Effector CD8-positive, alpha-beta T cell (primary cell): ENCODE results near the gene FOXJ3.

Source experiments
- DNase-seq: peaks from one replicate; lab custom pipeline; 2025; lab: John Stamatoyannopoulos, UW

The FOXJ3 gene

DNA sequence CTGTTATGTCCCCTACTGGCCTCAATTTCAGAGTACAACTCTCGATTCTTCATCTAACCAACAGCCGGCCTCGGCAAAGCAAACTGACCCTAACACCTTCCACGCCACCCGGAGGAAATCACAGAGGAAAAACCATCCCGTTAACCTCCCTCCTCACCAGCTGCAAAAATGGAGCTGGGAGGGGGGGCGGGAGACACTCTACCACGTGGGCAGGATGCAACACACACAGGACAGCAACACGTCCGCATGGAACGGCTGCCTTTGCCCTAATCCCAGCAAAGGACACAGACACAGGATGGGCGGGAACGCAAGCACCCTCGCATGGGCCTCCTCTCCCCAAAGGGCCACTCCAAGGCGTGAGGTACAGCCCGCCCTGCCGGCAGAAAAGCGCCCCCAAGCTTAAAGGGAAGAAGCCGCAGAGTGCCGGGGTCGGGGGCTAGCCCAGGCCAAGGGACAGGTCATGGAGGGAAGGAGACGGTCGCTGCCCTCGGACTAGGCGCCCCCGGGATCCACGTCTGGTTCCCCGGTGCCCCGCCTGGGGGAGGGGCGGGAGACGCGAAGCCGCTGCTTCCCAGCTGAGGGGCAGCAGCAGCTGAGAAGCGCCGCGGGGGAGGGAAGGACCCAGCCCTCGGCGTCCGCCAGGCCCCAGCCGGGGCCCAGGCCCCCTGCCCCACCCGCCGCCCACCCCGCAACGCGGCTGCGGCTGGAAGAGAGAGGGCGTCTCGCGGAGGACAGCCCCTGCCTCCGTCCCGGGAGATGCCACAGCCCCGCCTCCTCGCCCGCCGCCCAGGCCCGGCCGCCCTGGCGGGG, 590 bp downstream of the FOXJ3 start:
- peak; percentile 36 for DNase-seq

GRCh38 chr1:42333662-42334239, 1.3 kb downstream of the FOXJ3 start:
- no peak for DNase-seq

DNA sequence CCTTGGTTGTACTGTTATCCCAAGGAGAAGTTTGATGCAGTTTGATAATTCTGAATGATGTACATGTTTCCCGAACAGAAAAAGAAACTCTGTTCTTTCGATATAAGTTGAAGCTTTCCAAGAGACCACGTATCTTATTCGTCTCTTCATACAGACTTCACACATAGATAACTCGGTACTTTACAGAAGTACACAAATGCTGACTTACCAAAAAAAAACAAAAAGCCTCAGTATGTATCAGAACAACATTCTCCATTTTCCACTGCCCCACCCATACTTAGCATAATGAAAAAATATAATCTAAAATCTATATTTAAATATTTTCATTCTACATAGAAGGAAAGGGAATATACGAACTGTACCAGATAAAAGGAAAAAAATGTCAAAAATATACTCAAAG, 2.2 kb downstream of the FOXJ3 start:
- no peak for DNase-seq

- DNase-seq: no peak
Observed at GRCh38 chr1:42330215-42330614, 4.8 kb downstream of the FOXJ3 start.

- no peak for DNase-seq
Observed at GRCh38 chr1:42328916-42329496, 6.0 kb downstream of the FOXJ3 start.

DNA sequence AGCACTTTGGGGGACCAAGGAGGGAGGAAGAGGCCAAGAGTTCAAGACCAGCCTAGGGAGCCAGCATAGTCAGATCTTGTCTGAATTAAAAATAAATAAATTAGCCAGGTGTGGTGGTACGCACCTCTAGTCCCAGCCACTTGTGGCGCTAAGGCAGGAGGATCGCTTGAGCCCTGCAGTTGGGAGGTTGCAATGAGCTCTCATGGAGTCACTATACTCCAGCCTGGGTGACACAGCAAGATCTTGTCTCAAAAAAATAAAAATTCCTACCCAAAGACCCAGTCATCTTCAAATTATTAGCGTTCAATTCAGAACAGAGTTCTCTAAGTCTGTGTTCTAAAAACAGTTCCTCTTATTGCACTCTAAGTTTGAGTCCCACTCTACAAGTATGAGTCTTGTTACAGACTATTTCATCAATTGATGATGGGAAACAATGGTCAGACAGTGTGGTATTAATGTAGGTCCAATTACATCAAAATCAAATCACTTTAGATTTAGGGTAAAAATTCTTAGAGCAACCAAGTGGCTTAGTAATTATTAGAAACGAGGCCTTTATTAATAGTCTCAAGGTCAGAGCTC, 6.9 kb downstream of the FOXJ3 start:
- DNase-seq: no peak

GRCh38 chr1:42325014-42325402, 10.0 kb downstream of the FOXJ3 start:
- DNase-seq: no peak

DNA sequence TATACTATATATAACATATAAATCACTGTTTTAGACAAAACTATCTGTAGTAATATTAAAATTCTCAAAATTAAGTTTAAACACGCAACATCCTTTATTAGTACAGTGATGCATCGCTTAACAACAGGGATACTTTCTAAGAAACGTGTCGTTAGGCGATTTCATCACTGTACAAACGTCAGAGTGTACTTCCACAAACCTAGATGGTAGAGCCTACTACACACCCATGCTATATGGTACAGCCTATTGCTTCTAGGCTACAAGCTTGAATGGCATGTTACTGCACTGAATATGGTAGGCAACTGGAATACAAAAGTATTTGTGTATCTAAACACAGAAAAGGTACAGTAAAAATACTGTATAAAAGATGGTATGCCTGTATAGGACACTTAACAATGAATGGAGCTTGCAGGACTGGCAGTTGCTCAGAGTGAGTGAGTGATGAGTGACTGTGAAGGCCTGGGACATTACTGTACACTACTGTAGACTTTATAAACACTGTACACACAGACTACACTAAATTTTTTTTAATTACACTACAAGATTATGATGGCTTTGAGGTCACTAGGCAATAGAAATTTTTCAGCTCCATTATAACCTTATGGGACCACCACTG, 10.5 kb downstream of the FOXJ3 start:
- no peak for DNase-seq

DNA sequence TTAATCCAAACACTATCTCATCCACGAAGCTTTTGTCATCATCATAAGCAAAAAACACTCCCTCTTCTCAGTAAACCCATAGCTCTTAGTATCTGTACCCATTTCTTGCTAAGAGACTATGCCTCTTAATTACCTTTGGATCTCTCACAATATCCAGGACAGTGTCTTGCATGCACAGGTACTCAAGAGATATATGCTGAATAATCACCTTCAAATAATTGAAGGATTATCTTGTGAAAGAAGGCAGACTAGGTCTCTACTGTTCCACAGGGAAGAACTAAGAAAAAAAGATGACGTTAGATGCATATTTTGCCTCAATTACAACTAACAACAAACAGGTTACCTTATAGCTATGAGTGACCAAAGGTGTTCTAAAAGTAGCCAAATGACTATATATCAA, 11.5 kb downstream of the FOXJ3 start:
- DNase-seq: no peak

GRCh38 chr1:42322577-42322976, 12.5 kb downstream of the FOXJ3 start:
- DNase-seq: no peak

- no peak for DNase-seq
Observed at GRCh38 chr1:42321731-42322130, 13.3 kb downstream of the FOXJ3 start.

GRCh38 chr1:42320708-42321107, 14.3 kb downstream of the FOXJ3 start:
- DNase-seq: no peak

- DNase-seq: peak; percentile 15
Observed at GRCh38 chr1:42319871-42320484, 15.1 kb downstream of the FOXJ3 start.

DNA sequence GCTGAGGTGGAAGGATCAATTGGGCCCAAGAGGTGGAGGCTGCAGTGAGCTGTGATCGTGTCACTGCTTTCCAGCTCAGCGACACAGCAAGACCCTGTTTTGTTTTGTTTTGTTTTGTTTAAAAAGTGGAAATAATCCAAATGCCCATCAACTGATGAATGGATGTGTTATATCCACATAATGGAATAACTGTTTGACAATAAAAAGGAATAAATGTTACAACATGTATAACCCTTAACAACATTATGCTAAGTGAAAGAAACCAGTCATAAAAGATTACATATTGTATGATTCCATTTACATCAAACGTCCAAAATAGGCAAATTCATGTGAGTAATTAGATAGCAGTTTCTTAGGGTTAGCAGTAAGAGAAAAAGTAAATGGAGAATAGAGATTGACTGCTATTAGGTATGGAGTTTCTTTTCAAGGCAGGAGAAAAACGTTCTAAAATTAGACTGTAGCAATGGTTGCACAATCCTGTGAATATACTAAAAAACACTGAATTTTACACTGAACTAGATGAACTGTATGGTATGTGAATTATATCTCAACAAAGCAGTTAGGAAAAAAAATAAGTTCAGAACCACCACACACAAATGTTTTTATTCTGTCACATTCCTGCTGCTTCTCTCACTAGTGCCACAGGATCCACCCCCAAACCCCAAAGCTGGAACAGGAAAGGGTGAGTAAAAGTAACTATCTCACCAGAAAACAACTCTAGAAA, 15.7 kb downstream of the FOXJ3 start:
- DNase-seq: no peak

DNA sequence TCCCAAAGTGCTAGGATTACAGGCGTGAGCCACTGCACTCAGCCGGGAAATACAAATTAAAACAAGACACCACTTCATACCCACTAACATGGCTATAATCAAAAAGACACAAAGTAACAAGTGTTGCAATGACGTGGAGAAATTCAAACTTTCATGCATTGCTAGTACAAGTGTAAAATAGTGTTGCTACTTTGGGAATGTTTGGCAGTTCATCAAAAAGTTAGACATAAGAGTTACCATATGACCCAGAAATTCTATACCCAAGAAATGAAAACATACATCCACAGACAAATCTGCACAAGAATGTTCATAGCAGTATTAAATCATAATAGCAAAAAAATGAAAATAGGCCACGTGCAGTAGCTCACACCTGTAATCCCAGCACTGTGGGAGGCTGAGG, 16.4 kb downstream of the FOXJ3 start:
- no peak for DNase-seq

- DNase-seq: no peak
Observed at GRCh38 chr1:42317308-42317707, 17.7 kb downstream of the FOXJ3 start.

- no peak for DNase-seq
Observed at GRCh38 chr1:42316292-42316691, 18.7 kb downstream of the FOXJ3 start.

GRCh38 chr1:42315500-42315899, 19.5 kb downstream of the FOXJ3 start:
- no peak for DNase-seq

DNA sequence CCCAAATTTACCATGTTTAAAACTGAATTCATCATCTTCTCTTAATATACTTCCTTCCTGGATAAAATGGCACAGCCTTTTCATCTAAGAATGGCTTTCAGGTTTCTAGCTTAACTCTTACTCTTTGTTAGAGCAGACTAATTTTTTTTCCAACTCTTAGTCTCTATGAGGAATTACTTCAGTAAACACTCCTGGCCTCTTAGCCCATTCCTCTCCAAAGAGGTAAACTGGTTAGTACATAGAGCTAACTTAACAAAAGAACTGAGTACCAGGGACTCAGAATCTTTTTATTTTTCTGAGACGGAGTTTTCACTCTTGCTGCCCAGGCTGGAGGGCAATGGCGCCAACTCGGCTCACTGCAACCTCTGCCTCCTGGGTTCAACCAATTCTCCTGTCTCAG, 21.1 kb downstream of the FOXJ3 start:
- DNase-seq: no peak

DNA sequence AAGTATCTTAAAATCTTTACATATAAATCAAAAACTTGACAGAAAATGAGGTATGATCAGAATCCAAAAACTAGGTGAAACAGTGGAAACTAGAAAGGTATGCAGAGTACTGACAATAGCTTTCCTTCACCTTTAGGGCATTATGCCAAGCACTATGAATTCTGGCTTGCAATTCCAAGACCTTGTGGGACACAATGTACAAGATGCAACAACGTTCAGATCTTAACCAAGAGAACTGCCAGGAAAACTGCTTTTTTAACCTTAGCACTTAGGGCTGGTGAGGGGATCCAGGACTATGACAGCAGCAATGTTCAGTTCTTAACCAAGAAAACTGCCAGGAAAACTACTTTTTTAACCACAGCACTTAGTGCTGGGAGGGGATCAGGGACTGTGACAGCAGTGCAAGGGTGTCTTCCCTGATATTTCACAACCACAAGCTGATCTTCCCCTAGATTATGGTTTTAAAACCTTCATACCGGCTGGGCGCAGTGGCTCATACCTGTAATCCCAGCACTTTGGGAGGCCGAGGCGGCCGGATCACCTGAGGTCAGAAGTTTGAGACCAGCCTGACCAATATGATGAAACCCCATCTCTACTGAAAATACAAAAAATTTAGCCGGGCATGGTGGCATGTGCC, 22.3 kb downstream of the FOXJ3 start:
- no peak for DNase-seq

GRCh38 chr1:42311897-42312296, 23.1 kb downstream of the FOXJ3 start:
- DNase-seq: no peak
